DND-41 (cell line): Measurements from ENCODE around the gene NEDD4L.

ENCODE experiments used
- ATAC-seq: fragments of 200-7000 bp; cut with Tn5 transposase; 3 replicates; pipeline ENCODE4 v1.9.1; 2021; ENCODE audit warnings: low read depth; ENCODE audit not compliant: insufficient read depth
- DNase-seq: peaks from one replicate; pipeline ENCODE4 v3.0.0-alpha.2; 2020
- H2AFZ ChIP-seq: 2 replicates; pipeline ENCODE4 v1.6.0; 2012; ENCODE audit warnings: low read depth, low read length
- H3K27ac ChIP-seq: 2 replicates; pipeline ENCODE4 v1.5.1; 2012; ENCODE audit warnings: low read length, inconsistent platforms
- H3K27me3 ChIP-seq: fragments of 200-600 bp; sonication (generic); 2 replicates; pipeline ENCODE4 v1.6.0; 2012; ENCODE audit warnings: low read length, mild to moderate bottlenecking, inconsistent platforms; ENCODE audit not compliant: insufficient read depth, poor library complexity
- H3K36me3 ChIP-seq: 2 replicates; pipeline ENCODE4 v1.5.1; 2012; ENCODE audit warnings: low read length, inconsistent platforms; ENCODE audit not compliant: insufficient read depth
- H3K4me1 ChIP-seq: 2 replicates; pipeline ENCODE4 v1.5.1; 2012; ENCODE audit warnings: mild to moderate bottlenecking, low read length; ENCODE audit not compliant: insufficient read depth
- H3K4me2 ChIP-seq: 2 replicates; pipeline ENCODE4 v1.6.0; 2012; ENCODE audit warnings: mild to moderate bottlenecking, moderate library complexity, low read length, inconsistent platforms; ENCODE audit not compliant: insufficient read depth
- H3K4me3 ChIP-seq, 2 experiments: fragments of 200-600 bp in 1 of 2; shearing (Covaris generic) in 1 of 2; 2 replicates each; pipeline ENCODE4 v1.5.1; 2012 to 2016; ENCODE audit warnings: inconsistent platforms in 2 of 2, low read length in 2 of 2, mild to moderate bottlenecking in 2 of 2, low read depth in 1 of 2, moderate library complexity in 1 of 2
- H3K79me2 ChIP-seq: 2 replicates; pipeline ENCODE4 v1.6.0; 2012; ENCODE audit warnings: low read length, inconsistent platforms; ENCODE audit not compliant: insufficient read depth
- H3K9ac ChIP-seq: 2 replicates; pipeline ENCODE4 v1.6.0; 2012; ENCODE audit warnings: low read depth, mild to moderate bottlenecking, inconsistent platforms, low read length, moderate library complexity
- H3K9me3 ChIP-seq: 2 replicates; pipeline ENCODE4 v1.5.1; 2012; ENCODE audit warnings: low read length, moderate library complexity, mild to moderate bottlenecking, inconsistent platforms; ENCODE audit not compliant: insufficient read depth, severe bottlenecking
- H4K20me1 ChIP-seq: 2 replicates; pipeline ENCODE4 v1.6.0; 2012; ENCODE audit warnings: low read length; ENCODE audit not compliant: insufficient read depth
- CTCF ChIP-seq: IDR thresholded peaks from 2 replicates; pipeline ENCODE4 v1.5.1; 2012; ENCODE audit warnings: borderline replicate concordance, low read length, moderate library complexity, mild to moderate bottlenecking; ENCODE audit not compliant: poor library complexity, severe bottlenecking; ENCODE audit errors: extremely low read depth
- EZH2 ChIP-seq: IDR thresholded peaks from 3 replicates; pipeline ENCODE4 v1.6.1; 2012; ENCODE audit warnings: borderline replicate concordance, low read depth, mild to moderate bottlenecking, moderate library complexity, low read length, inconsistent platforms; ENCODE audit not compliant: severe bottlenecking

The NEDD4L gene

DNA sequence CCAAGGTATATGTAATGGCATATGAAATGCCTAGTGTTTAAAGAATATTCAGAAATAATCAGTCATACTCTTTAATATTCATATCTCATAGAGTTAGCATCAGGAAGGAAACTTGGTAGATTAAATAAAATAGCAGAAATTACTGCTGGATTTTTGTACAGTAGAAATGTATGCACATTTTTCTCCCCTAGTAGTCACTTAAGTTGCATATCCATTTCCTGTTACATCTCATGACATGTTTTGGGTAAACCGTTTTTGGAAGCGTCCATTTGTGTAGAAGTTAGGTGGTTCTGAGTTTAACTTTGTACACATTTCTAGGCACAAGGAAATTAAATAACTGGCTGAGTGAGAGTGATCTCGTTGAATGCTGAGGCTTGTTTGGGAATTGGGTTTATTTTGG is 21.9 kb downstream of the NEDD4L start:
- no peaks in the 10 kb centered on the region for H3K27me3 ChIP-seq
- H3K79me2 ChIP-seq: no peaks in the 10 kb centered on the region
- H3K4me3 ChIP-seq: no peak overlapping the region
- no peaks in the 10 kb centered on the region for H3K36me3 ChIP-seq
- no peaks in the 10 kb centered on the region for H3K9me3 ChIP-seq
- H4K20me1 ChIP-seq: peaks cover 5% of the 10 kb centered on the region; the same call in 1 of the 2 replicates
- H2AFZ ChIP-seq: no peak overlapping the region
- ATAC-seq (no peak), DNase-seq (no peak)
- H3K4me1 ChIP-seq: no peaks in the 10 kb centered on the region
- H3K27ac ChIP-seq: no peak overlapping the region
- TF ChIP-seq CTCF: no peak
- no peak for TF ChIP-seq EZH2
- H3K4me2 ChIP-seq: no peak overlapping the region
- no peak overlapping the region for H3K9ac ChIP-seq

DNA sequence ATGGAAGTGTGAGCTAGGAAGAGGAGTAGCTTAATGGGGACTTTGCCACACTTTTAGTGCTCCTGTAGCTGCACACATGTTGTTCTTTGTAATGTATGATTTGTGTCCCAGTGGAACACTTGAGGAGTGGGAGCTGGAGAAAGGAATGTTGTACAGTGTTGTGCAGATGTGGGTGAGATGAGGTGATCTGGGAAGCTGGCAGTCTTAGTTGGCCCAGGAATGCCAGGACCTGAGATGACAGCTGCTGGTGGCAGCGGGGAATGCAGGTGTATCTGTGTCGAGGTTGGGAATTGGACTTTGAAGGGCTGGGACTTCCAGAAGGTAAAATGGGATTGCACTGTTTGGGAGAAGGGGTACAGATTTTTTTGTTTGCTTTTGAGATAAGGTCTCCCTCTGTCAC is 23.6 kb downstream of the NEDD4L start:
- H3K4me2 ChIP-seq: no peak overlapping the region
- TF ChIP-seq CTCF (no peak), EZH2 (no peak)
- no peak overlapping the region for H3K4me3 ChIP-seq
- no peak overlapping the region for H3K27ac ChIP-seq
- H3K9me3 ChIP-seq: no peaks in the 10 kb centered on the region
- no peaks in the 10 kb centered on the region for H3K79me2 ChIP-seq
- H3K4me1 ChIP-seq: no peaks in the 10 kb centered on the region
- no peaks in the 10 kb centered on the region for H3K36me3 ChIP-seq
- H3K27me3 ChIP-seq: no peaks in the 10 kb centered on the region
- ATAC-seq (no peak), DNase-seq (no peak)
- H3K9ac ChIP-seq: no peak overlapping the region
- peaks cover 5% of the 10 kb centered on the region; the same call in 1 of the 2 replicates for H4K20me1 ChIP-seq
- no peak overlapping the region for H2AFZ ChIP-seq

DNA sequence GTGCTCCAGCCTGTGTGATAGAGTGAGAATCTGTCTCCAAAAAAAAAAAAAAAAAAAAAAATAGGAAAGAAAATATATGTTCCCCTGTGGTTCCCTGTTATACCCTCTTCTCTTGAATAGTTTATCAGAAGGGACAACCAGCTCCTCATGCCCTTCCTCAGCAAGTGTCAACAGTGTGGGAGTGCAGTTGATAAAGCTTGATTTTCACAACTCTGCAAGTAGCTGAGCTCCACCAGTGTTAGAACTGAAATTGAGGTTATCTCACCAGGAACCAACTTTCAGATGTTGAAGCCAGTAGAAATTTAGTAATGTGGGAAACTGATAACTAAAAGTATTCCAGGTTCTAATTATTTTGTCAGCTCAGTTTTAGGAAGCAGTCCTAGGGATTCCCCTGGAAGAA is 25.1 kb downstream of the NEDD4L start:
- Histone ChIP-seq H3K4me2 (no peak overlapping the region), H3K27me3 (no peaks in the 10 kb centered on the region), H3K9ac (no peak overlapping the region), H3K36me3 (no peaks in the 10 kb centered on the region), H3K27ac (no peak overlapping the region), H3K4me1 (no peaks in the 10 kb centered on the region), H3K4me3 (no peak overlapping the region), H4K20me1 (peaks cover 5% of the 10 kb centered on the region; the same call in 1 of the 2 replicates), H2AFZ (no peak overlapping the region), H3K79me2 (no peaks in the 10 kb centered on the region), H3K9me3 (no peaks in the 10 kb centered on the region)
- TF ChIP-seq CTCF (no peak), EZH2 (no peak)
- ATAC-seq: no peak
- DNase-seq: no peak

DNA sequence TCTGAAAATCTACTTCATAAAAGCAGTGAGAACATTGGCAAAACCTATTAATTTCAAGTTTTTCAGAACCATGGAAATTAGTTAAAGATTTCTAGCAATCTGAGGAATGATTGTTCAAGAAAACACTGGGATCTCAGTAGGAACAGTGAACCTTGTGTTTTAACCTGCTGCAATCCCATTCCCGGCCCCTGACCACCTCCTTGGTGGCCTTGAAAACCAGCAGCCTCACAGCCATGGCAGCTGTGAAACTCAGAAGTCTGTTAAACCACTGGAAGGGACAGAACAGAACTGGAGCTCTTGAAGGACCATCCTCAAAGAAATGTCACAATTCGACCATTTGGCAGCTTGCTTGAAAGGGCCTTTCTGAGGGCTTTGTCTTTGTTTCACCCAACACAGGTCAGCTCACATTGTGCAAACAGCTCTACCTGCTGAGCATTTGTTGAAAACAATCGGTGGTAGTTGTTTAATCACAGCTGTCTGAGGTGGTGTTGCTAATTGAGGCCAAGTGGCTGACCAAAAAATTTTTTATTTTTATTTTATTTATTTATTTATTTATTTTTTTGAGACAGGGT is 25.8 kb downstream of the NEDD4L start:
- no peak overlapping the region for H3K4me3 ChIP-seq
- H4K20me1 ChIP-seq: peaks cover 5% of the 10 kb centered on the region; the same call in 1 of the 2 replicates
- TF ChIP-seq EZH2 (no peak), CTCF (no peak)
- DNase-seq (no peak), ATAC-seq (no peak)
- no peak overlapping the region for H3K9ac ChIP-seq
- no peaks in the 10 kb centered on the region for H3K79me2 ChIP-seq
- H2AFZ ChIP-seq: no peak overlapping the region
- no peaks in the 10 kb centered on the region for H3K4me1 ChIP-seq
- H3K27me3 ChIP-seq: no peaks in the 10 kb centered on the region
- no peaks in the 10 kb centered on the region for H3K36me3 ChIP-seq
- no peak overlapping the region for H3K4me2 ChIP-seq
- no peaks in the 10 kb centered on the region for H3K9me3 ChIP-seq
- H3K27ac ChIP-seq: no peak overlapping the region
